GM20000 (cell line): Measurements from ENCODE around the gene RBBP7.

Experiments used
- DNase-seq: peaks from one replicate; pipeline ENCODE4 v3.0.0; 2012; ENCODE audit warnings: low spot score
- CTCF ChIP-seq: IDR thresholded peaks from 2 replicates; pipeline ENCODE4 v1.5.1; 2012; ENCODE audit warnings: mild to moderate bottlenecking, control low read depth; ENCODE audit errors: extremely low read depth, missing control alignments

The RBBP7 gene

GRCh38 chrX:16845686-16846085 is 24.5 kb downstream of the RBBP7 start:
- DNase-seq: no peak
- no peak for TF ChIP-seq CTCF

GRCh38 chrX:16843208-16843909 is 26.8 kb downstream of the RBBP7 start:
- DNase-seq: no peak
- no peak for TF ChIP-seq CTCF

- no peak for DNase-seq
- no peak for TF ChIP-seq CTCF
Measured at GRCh38 chrX:16842684-16843083, 27.5 kb downstream of the RBBP7 start.

- no peak for DNase-seq
- TF ChIP-seq CTCF: no peak
Measured at GRCh38 chrX:16839852-16840460, 30.2 kb downstream of the RBBP7 start.

- no peak for TF ChIP-seq CTCF
- DNase-seq: no peak
Measured at GRCh38 chrX:16839219-16839851, 30.8 kb downstream of the RBBP7 start.

- no peak for TF ChIP-seq CTCF
- DNase-seq: no peak
Measured at GRCh38 chrX:16838202-16839066, 31.7 kb downstream of the RBBP7 start.
